ENCODE results near the gene CCDC136. TPM values are rescaled to one million over a fixed set of nuclear protein-coding genes. Genes with fewer than 3 reads are reported as not detected.

Gene CCDC136
- total RNA-seq, result 10 to 100 TPM; 20.7 to 36.5 (median 33.7) TPM

DNA sequence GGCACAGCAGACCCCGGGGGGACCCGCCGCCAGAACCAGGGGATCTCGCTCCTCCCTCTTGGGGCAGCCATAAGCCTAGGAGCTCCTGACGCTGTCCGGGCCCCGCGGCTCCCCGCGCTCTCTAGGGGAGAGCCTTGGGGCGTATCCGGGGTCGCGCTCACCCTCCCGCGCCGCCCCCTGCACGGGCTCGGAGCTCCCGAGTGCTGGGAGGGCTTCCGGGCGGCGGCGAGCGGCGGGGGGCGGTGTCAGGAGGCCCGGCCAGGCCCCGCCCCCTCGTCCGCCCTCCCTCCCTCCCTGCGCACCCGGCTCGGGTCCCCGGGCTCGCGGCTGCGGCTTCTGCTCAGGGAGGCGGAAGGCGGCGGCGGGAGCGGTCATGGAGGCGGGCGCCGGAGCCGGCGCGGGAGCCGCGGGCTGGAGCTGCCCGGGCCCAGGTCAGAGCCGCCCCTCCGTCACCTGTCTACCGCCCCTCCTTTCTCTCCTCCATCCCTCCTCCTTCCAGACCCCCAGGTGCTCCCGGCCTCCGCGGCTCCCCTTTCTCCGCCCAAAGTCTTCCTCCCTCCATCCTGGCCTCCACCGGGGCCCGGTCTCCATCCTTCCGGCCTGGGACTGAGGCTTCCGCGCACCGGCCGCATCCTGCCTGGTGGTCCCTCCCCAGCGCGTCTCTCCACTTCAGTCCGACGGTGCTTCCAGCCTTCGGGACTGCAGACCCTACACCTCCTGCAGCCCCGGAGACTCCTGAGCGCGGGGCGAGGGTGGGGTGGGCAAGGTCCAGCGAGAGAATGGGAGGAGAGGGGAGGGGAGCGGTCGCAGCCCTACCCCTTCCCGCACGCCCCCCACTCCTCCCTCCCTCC, at the start of gene CCDC136:
Gene CCDC136 (plus strand): TSS at position 848 of the 851 bp plus-strand sequence. CDS start 444 bp downstream, outside the sequence.
- H3K9me3 ChIP-seq, result no peaks in the 10 kb centered on the region
- H3K36me3 ChIP-seq, result peaks cover 0 to 13% (median 0%) of the 10 kb centered on the region in 4 donors
- intact Hi-C loops (cut with DNase I), result loop anchor here (5.0 kb wide), 4 partner anchors 36 to 91 kb away; partner anchors contain the start of gene CALU

DNA sequence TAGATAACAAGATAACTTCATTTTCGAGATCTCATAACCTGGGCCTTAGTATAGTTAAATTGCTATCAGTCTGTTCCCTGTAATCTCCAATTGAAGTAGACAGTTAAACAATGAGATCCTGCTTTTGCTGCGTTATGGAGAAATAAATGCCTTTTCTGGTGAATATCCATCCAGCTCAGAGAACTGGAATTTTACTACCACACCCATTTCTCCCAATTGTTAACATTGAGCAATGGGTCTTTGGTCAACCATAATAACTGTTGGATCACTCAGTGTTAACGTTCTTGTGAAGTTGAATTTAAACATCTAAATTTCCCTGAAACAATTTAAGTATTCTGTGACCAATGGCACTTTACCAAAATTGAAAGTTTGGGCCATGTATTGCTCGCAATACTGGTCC, 49.6 kb upstream of the CCDC136 start:
- intact Hi-C loops (cut with DNase I), result no loop called here
- H3K4me3 ChIP-seq, result peak overlapping the region in 1 of 4 donors; percentile 7
- H3K36me3 ChIP-seq, result no peaks in the 10 kb centered on the region
- H3K27ac ChIP-seq (replicated peaks in 1 of 4), result peak overlapping the region; percentile 40 to 99 (median 74)
- TF ChIP-seq EP300 (IDR thresholded peaks at IDR 0.05), result no peak
- TF ChIP-seq POLR2A (IDR thresholded peaks at IDR 0.05; ENCODE audit: low read depth), result no peak
- TF ChIP-seq, protein P1, sequence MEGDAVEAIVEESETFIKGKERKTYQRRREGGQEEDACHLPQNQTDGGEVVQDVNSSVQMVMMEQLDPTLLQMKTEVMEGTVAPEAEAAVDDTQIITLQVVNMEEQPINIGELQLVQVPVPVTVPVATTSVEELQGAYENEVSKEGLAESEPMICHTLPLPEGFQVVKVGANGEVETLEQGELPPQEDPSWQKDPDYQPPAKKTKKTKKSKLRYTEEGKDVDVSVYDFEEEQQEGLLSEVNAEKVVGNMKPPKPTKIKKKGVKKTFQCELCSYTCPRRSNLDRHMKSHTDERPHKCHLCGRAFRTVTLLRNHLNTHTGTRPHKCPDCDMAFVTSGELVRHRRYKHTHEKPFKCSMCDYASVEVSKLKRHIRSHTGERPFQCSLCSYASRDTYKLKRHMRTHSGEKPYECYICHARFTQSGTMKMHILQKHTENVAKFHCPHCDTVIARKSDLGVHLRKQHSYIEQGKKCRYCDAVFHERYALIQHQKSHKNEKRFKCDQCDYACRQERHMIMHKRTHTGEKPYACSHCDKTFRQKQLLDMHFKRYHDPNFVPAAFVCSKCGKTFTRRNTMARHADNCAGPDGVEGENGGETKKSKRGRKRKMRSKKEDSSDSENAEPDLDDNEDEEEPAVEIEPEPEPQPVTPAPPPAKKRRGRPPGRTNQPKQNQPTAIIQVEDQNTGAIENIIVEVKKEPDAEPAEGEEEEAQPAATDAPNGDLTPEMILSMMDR (IDR thresholded peaks at IDR 0.05), result no peak
- TF ChIP-seq POLR2AphosphoS5 (IDR thresholded peaks at IDR 0.05), result no peak
- peak; percentile 2 for DNase-seq (ENCODE audit: extremely low spot score)
- 52% methylated on average over 4 of the region's 4 CpGs for WGBS
- H3K27me3 ChIP-seq, result no peaks in the 10 kb centered on the region
- peaks cover 34 to 74% (median 69%) of the 10 kb centered on the region in 4 donors for H3K4me1 ChIP-seq
- H3K9me3 ChIP-seq, result no peaks in the 10 kb centered on the region

More for the DNA sequence above, at the start of gene CCDC136:
- DNase-seq (ENCODE audit: extremely low spot score), result peak; percentile 92
- TF ChIP-seq EP300 (IDR thresholded peaks at IDR 0.05), result no peak
- peak; percentile 59 to 78 for TF ChIP-seq POLR2AphosphoS5 (IDR thresholded peaks at IDR 0.05)
- TF ChIP-seq, protein P1 (IDR thresholded peaks at IDR 0.05), result peak in 1 of 3 experiments; percentile 12
- Histone ChIP-seq H3K4me3 (peak within 1 kb of the TSS; percentile 83 to 96 (median 90)), H3K27ac (replicated peaks in 1 of 4) (peak within 1 kb of the TSS; percentile 84 to 87 (median 86)), H3K4me1 (peaks cover 25 to 31% (median 27%) of the 10 kb centered on the region in 4 donors), H3K27me3 (peaks cover 0 to 5% (median 0%) of the 10 kb centered on the region in 4 donors)
- under 1% methylated on average over 41 of the region's 80 CpGs for WGBS

DNA sequence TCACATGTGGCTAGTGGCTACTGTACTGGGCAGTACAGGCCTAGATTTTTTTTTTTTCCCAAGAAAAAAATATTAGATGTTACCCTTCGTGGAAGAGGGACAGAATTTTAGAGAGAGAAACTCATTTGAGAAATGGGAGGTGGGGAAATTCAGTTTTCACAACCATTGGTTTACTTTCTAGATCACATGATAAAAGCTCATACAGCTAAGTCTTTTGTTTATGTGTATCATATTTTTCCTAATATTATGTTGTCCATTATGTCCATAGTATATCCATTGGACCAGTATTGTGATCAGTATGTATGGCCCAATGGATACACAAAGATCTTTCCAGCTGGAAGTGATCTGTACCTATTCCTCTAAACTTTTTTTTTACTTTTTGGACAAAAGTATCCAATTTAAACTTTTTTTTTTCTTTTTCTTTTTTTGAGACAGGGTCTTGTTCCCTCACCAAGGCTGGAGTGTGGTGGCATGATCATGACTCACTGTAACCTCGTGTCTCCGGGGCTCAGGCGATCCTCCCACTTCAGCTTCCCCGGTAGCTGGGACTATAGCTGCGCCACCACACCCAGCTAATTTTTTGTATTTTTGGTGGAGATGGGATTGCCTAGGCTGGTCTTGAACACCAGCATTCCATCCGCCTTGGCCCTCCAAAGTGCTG, 48.5 kb upstream of the CCDC136 start:
- intact Hi-C loops (cut with DNase I), result no loop called here
- TF ChIP-seq POLR2A (IDR thresholded peaks at IDR 0.05; ENCODE audit: low read depth) (no peak), POLR2AphosphoS5 (IDR thresholded peaks at IDR 0.05) (no peak), EP300 (IDR thresholded peaks at IDR 0.05) (no peak)
- TF ChIP-seq, protein P1 (IDR thresholded peaks at IDR 0.05), result no peak
- 95% methylated on average over 7 of the region's 7 CpGs for WGBS
- Histone ChIP-seq H3K4me3 (no peak overlapping the region), H3K27me3 (no peaks in the 10 kb centered on the region), H3K36me3 (peaks cover 0 to 8% (median under 1%) of the 10 kb centered on the region in 4 donors), H3K4me1 (peaks cover 39 to 75% (median 69%) of the 10 kb centered on the region in 4 donors), H3K27ac (replicated peaks in 1 of 4) (peak overlapping the region in 3 of 4 donors; percentile 40 to 99 (median 93)), H3K9me3 (no peaks in the 10 kb centered on the region)
- peak; percentile 80 for DNase-seq (ENCODE audit: extremely low spot score)

DNA sequence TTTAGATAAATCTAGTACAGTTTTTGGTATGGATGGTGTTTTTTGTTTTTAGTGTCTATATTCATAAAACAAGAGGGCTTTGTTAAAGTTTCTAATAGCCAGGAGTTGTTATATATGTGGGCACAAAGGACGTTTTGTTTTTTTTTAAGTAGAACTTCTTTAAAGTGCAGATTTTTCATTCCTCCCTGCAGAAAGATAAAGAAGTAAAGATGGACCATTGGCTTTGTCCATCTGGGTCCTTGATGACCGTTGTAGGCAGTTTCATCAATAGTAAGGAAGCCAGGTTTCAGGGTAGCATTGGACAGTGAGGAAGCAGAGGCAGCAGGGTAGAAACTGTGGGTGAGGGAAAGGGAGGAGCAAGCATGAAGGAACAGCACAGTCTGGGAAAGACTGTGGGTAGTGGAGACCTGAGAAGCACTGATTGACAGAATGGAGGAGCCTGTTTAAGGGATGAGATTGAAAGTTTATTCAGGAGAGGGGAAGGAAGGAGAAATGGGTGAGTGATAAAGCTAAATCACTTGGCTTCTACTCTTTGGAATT, 47.3 kb upstream of the CCDC136 start:
- intact Hi-C loops (cut with DNase I), result no loop called here
- H3K4me1 ChIP-seq, result peaks cover 39 to 74% (median 64%) of the 10 kb centered on the region in 4 donors
- no peak overlapping the region for H3K4me3 ChIP-seq
- TF ChIP-seq POLR2A (IDR thresholded peaks at IDR 0.05; ENCODE audit: low read depth) (no peak), EP300 (IDR thresholded peaks at IDR 0.05) (no peak)
- TF ChIP-seq, protein P1 (IDR thresholded peaks at IDR 0.05), result no peak
- no peaks in the 10 kb centered on the region for H3K9me3 ChIP-seq
- DNase-seq (ENCODE audit: extremely low spot score), result peak; percentile 55
- H3K27ac ChIP-seq (replicated peaks in 1 of 4), result peak overlapping the region in 2 of 4 donors; percentile 13 to 93
- no peaks in the 10 kb centered on the region for H3K27me3 ChIP-seq
- H3K36me3 ChIP-seq, result peaks cover 0 to 20% (median 12%) of the 10 kb centered on the region in 4 donors
- 67% methylated on average over 2 of the region's 2 CpGs for WGBS

All from esophagus muscularis mucosa (tissue), 4 donors.